IPS-15b (cell line): Measurements from ENCODE around the gene TPRX1.
A peak's percentile ranks its signal among the peaks of the same experiment; 100 is the strongest.
"Not testable (repeated sequence)": the region's sequence is repeated elsewhere in the genome, so short reads cannot be mapped to it uniquely, and the experiment has no call there.

Experiments used
- H3K27me3 ChIP-seq: one replicate; pipeline ENCODE4 v1.6.1; 2013; ENCODE audit warnings: low read length; ENCODE audit not compliant: control insufficient read depth, insufficient read depth
- H3K36me3 ChIP-seq: one replicate; pipeline ENCODE4 v1.6.1; 2013; ENCODE audit warnings: low read length; ENCODE audit not compliant: control insufficient read depth, insufficient read depth
- H3K4me1 ChIP-seq: one replicate; pipeline ENCODE4 v1.6.1; 2013; ENCODE audit warnings: mild to moderate bottlenecking, low read length; ENCODE audit not compliant: control insufficient read depth, insufficient read depth
- H3K4me3 ChIP-seq: one replicate; pipeline ENCODE4 v1.5.1; 2013; ENCODE audit warnings: low read depth, low read length
- H3K9ac ChIP-seq: one replicate; pipeline ENCODE4 v1.6.1; 2013; ENCODE audit warnings: low read depth, mild to moderate bottlenecking, low read length
- H3K9me3 ChIP-seq: one replicate; pipeline ENCODE4 v1.6.1; 2013; ENCODE audit warnings: mild to moderate bottlenecking, low read length; ENCODE audit not compliant: control insufficient read depth, insufficient read depth

TPRX1 gene

GRCh38 chr19:47779524-47780214 lies 24.7 kb downstream of the TPRX1 start:
- Histone ChIP-seq H3K9ac (peak overlapping the region; percentile 3), H3K9me3 (no peaks in the 10 kb centered on the region), H3K27me3 (no peaks in the 10 kb centered on the region), H3K36me3 (peaks cover 34% of the 10 kb centered on the region), H3K4me3 (peak overlapping the region; percentile 89), H3K4me1 (peaks cover 4% of the 10 kb centered on the region)

DNA sequence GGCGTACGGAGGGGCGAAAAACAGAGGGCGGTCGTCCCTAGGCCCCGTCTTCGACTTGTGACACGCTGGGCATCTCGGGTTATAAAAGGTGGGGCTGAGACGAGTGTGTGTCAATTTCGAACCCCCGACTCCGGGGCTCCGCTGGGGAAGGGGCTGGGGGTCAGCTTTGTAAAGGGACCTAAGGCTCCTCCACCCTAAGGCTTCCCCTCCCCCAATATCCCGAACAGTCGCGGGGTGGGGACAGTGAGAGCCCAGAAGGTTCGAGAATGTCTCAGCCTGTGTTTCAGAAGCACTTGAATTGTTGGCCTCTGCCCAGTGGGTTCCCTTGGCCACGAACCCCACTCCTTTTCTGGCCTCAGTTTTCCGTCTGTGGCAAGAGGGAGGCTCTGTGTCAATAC lies 25.4 kb downstream of the TPRX1 start:
- Histone ChIP-seq H3K4me3 (peak overlapping the region; percentile 89), H3K4me1 (peaks cover 4% of the 10 kb centered on the region), H3K9me3 (no peaks in the 10 kb centered on the region), H3K36me3 (peaks cover 27% of the 10 kb centered on the region), H3K9ac (peak overlapping the region; percentile 94), H3K27me3 (no peaks in the 10 kb centered on the region)

DNA sequence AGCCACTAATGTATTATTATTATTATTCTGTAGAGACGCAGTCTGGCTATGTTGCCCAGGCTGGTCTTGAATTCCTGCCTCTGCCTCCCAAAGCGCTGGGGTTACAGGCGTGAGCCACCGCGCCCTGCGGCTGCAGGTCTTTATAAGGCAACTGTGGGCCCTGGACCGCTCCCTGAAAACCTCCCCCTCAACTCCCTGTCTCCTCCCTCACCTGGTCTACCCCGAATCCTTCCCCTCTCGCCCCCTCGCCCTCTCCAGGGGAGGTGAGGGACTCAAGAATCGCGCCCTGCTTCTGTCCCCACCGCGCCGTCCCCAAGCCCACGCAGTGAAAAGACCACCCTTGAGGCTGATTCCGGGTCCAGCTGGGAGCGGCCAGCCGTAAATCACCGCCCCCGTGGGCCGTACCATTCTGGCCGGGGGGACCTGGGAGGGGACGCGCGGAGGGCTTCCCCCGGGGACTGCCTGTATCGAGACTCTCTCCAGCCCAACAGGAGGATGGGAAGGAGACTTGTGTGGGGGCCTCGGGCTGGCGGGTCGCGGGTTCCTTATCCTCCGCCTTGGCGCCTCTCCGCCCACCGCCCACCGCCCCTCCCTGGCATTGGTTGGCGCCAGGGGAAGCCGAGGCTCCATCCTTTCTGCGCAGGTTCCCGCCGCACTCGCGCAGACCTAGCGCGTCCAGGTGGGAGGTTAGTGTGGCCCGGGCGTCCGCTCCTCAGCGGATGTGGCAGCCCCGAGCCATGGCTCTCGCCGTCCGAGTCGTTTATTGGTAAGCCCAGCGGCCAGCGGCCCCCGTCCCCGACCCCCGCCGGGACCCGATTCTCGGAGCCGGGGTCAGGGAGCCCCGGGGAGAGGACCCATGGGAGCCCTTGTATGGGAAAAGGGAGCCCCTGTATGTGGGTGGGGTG lies 26.1 kb downstream of the TPRX1 start, which contains the start of gene SELENOW:
TSS of gene SELENOW (plus strand) at position 655 of the 905 bp plus-strand sequence. CDS start at position 738, 83 bp downstream.
- no peaks in the 10 kb centered on the region for H3K27me3 ChIP-seq
- peak within 1 kb of the TSS; percentile 94 for H3K9ac ChIP-seq
- peaks cover 4% of the 10 kb centered on the region for H3K4me1 ChIP-seq
- H3K36me3 ChIP-seq = peaks cover 20% of the 10 kb centered on the region
- H3K9me3 ChIP-seq = no peaks in the 10 kb centered on the region
- peak within 1 kb of the TSS; percentile 89 for H3K4me3 ChIP-seq

GRCh38 chr19:47777245-47778048 lies 26.9 kb downstream of the TPRX1 start:
- H3K9me3 ChIP-seq, H3K9ac ChIP-seq, H3K4me1 ChIP-seq, H3K27me3 ChIP-seq: not testable (repeated sequence)
- Histone ChIP-seq H3K36me3 (peaks cover 14% of the 10 kb centered on the region), H3K4me3 (peak overlapping the region; percentile 89)

- Histone ChIP-seq H3K4me1 (peaks cover 4% of the 10 kb centered on the region), H3K27me3 (no peaks in the 10 kb centered on the region), H3K36me3 (peaks cover 9% of the 10 kb centered on the region), H3K4me3 (no peak overlapping the region), H3K9ac (no peak overlapping the region), H3K9me3 (no peaks in the 10 kb centered on the region)
Observed at GRCh38 chr19:47776568-47776967, 27.8 kb downstream of the TPRX1 start.

DNA sequence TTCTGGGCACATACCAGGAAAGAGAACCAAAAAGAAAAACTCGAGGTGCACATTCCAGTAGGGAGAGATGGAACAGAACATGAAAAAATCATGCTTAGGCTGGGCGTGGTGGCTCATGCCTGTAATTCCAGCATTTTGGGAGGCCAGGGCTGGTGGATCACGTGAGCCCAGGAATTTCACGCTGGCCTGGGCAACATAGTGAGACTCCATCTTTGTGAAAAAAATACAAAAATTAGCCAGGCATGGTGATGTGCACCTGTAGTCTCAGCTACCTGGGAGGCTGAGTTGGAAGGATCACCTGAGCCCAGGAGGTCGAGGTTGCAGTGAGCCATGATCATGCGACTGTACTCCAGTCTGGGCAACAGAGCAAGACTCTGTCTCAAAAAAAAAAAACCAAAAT lies 33.1 kb downstream of the TPRX1 start:
- H3K36me3 ChIP-seq, H3K4me3 ChIP-seq, H3K27me3 ChIP-seq, H3K4me1 ChIP-seq, H3K9ac ChIP-seq, H3K9me3 ChIP-seq: not testable (repeated sequence)

DNA sequence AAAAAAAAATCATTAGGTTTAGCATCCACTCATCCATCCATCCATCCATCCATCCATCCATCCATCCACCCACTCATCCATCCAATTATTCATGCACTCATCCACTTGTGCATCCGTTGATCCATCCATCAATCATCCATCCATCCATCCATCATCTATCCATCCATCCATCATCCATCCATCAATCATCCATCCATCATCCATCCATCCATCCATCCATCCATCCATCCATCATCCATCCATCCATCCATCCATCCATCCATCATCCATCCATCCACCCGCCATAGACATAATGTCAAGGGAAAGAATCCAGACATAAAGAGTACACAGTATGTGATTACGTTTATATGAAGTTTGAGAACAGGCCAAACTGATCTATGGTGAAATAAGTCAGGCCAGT lies 34.8 kb downstream of the TPRX1 start:
- Histone ChIP-seq H3K36me3 (no peaks in the 10 kb centered on the region), H3K9ac (no peak overlapping the region), H3K4me1 (peaks cover 6% of the 10 kb centered on the region), H3K27me3 (no peaks in the 10 kb centered on the region), H3K9me3 (no peaks in the 10 kb centered on the region), H3K4me3 (no peak overlapping the region)

GRCh38 chr19:47768604-47769003 lies 35.7 kb downstream of the TPRX1 start:
- Histone ChIP-seq H3K36me3 (no peaks in the 10 kb centered on the region), H3K4me1 (peaks cover 6% of the 10 kb centered on the region), H3K9me3 (no peaks in the 10 kb centered on the region), H3K9ac (no peak overlapping the region), H3K27me3 (no peaks in the 10 kb centered on the region), H3K4me3 (no peak overlapping the region)

- peaks cover 6% of the 10 kb centered on the region for H3K4me1 ChIP-seq
- no peaks in the 10 kb centered on the region for H3K27me3 ChIP-seq
- H3K36me3 ChIP-seq = no peaks in the 10 kb centered on the region
- no peak overlapping the region for H3K9ac ChIP-seq
- no peaks in the 10 kb centered on the region for H3K9me3 ChIP-seq
- H3K4me3 ChIP-seq = no peak overlapping the region
Observed at GRCh38 chr19:47767349-47767748, 37.0 kb downstream of the TPRX1 start.

- Histone ChIP-seq H3K4me3 (no peak overlapping the region), H3K4me1 (peaks cover 6% of the 10 kb centered on the region)
Observed at GRCh38 chr19:47766670-47767069, 37.7 kb downstream of the TPRX1 start.

DNA sequence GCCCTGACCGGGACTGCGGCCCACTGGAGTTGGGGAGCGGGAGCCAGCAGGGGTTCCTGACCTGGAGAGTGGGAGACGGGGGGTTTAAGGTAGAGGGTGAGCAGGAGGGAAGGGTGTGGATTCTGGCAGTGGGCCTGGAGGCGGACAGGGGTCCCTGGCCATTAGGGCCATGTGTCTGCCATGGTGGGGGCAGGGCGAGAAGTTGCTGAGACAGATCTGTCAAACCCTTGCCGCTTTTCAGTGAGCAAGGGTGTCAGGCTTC lies 38.1 kb downstream of the TPRX1 start:
- no peak overlapping the region for H3K4me3 ChIP-seq
- peaks cover 6% of the 10 kb centered on the region for H3K4me1 ChIP-seq
- H3K27me3 ChIP-seq = no peaks in the 10 kb centered on the region
- H3K9me3 ChIP-seq = no peaks in the 10 kb centered on the region
- no peak overlapping the region for H3K9ac ChIP-seq
- no peaks in the 10 kb centered on the region for H3K36me3 ChIP-seq

More at GRCh38 chr19:47766670-47767069, 37.7 kb downstream of the TPRX1 start:
- H3K27me3 ChIP-seq = no peaks in the 10 kb centered on the region
- no peak overlapping the region for H3K9ac ChIP-seq
- no peaks in the 10 kb centered on the region for H3K36me3 ChIP-seq
- H3K9me3 ChIP-seq = no peaks in the 10 kb centered on the region
